HEK293 (cell line): ENCODE measurements around the gene ERFE.

ENCODE experiments used
- CTCF ChIA-PET: fragments of 350-600 bp; formaldehyde crosslinking; extraction: SDS; loops from one replicate; lab custom pipeline; 2021; ENCODE audit warnings: antibody characterized with exemption; lab: Yijun Ruan, JAX
- POLR2A ChIA-PET: fragments of 300-600 bp; formaldehyde crosslinking; extraction: SDS; loops from one replicate; lab custom pipeline; 2020; ENCODE audit warnings: antibody characterized with exemption, inconsistent platforms; lab: Yijun Ruan, JAX
- H3K27ac ChIP-seq: fragments of 200-500 bp; sonication (Bioruptor generic); 2 replicates; pipeline ENCODE4 v1.5.1; 2014; ENCODE audit warnings: low read depth, low read length, control low read depth, inconsistent platforms; ENCODE audit errors: extremely low read depth
- H3K36me3 ChIP-seq, 2 experiments: fragments of 200-500 bp in 1 of 2; sonication (Bioruptor generic) in 1 of 2; 1 replicate in 1 of 2; 2 replicates in 1 of 2; pipeline ENCODE4 v1.5.1; 2014 to 2017; ENCODE audit warnings: inconsistent platforms in 2 of 2, low read length in 2 of 2; ENCODE audit not compliant: control insufficient read depth in 2 of 2, insufficient read depth in 1 of 2
- H3K4me1 ChIP-seq: fragments of 200-500 bp; sonication (Bioruptor generic); 2 replicates; pipeline ENCODE4 v1.5.1; 2014; ENCODE audit warnings: mild to moderate bottlenecking, low read length, inconsistent platforms; ENCODE audit not compliant: control insufficient read depth, insufficient read depth
- H3K4me3 ChIP-seq: 2 replicates; pipeline ENCODE4 v1.5.1; 2011; ENCODE audit warnings: low read depth, mild to moderate bottlenecking, control low read depth, low read length, moderate library complexity
- H3K9me3 ChIP-seq: fragments of 200-500 bp; sonication (Bioruptor generic); 2 replicates; pipeline ENCODE4 v1.5.1; 2014; ENCODE audit warnings: low read depth, low read length, inconsistent platforms; ENCODE audit not compliant: control insufficient read depth, insufficient read depth
- GLIS1 ChIP-seq: fragments of 450-650 bp; formaldehyde crosslinking; IDR thresholded peaks from 2 replicates; pipeline ENCODE4 v1.5.1; 2016; ENCODE audit warnings: missing biosample characterization, missing genetic modification characterization
- ZFP41 ChIP-seq: fragments of 450-650 bp; formaldehyde crosslinking; IDR thresholded peaks from 2 replicates; pipeline ENCODE4 v1.5.1; 2016; ENCODE audit warnings: missing biosample characterization, missing genetic modification characterization, borderline replicate concordance
- ZNF416 ChIP-seq: fragments of 450-650 bp; formaldehyde crosslinking; IDR thresholded peaks from 2 replicates; pipeline ENCODE4 v1.5.1; 2016; ENCODE audit warnings: missing biosample characterization, missing genetic modification characterization
- ZNF423 ChIP-seq: fragments of 450-650 bp; formaldehyde crosslinking; IDR thresholded peaks from 2 replicates; pipeline ENCODE4 v1.5.1; 2016; ENCODE audit warnings: missing biosample characterization, missing genetic modification characterization
- ZNF473 ChIP-seq: fragments of 450-650 bp; formaldehyde crosslinking; IDR thresholded peaks from 2 replicates; pipeline ENCODE4 v1.5.1; 2017; ENCODE audit warnings: missing biosample characterization, missing genetic modification characterization
- ZNF48 ChIP-seq: fragments of 450-650 bp; formaldehyde crosslinking; IDR thresholded peaks from 2 replicates; pipeline ENCODE4 v1.5.1; 2016; ENCODE audit warnings: missing biosample characterization, missing genetic modification characterization
- ZNF510 ChIP-seq: fragments of 450-650 bp; formaldehyde crosslinking; IDR thresholded peaks from 2 replicates; pipeline ENCODE4 v1.5.1; 2018; ENCODE audit warnings: mild to moderate bottlenecking, missing genetic modification characterization, missing biosample characterization; ENCODE audit not compliant: insufficient replicate concordance
- ZNF560 ChIP-seq: fragments of 450-650 bp; formaldehyde crosslinking; IDR thresholded peaks from 2 replicates; pipeline ENCODE4 v1.5.1; 2017; ENCODE audit warnings: missing biosample characterization, missing genetic modification characterization, borderline replicate concordance
- ZNF660 ChIP-seq: fragments of 450-650 bp; IDR thresholded peaks from 2 replicates; pipeline ENCODE4 v1.5.1; 2018; ENCODE audit warnings: missing biosample characterization, mild to moderate bottlenecking, missing genetic modification characterization
- ZSCAN16 ChIP-seq: fragments of 450-650 bp; formaldehyde crosslinking; IDR thresholded peaks from 2 replicates; pipeline ENCODE4 v1.5.1; 2016; ENCODE audit warnings: missing biosample characterization, missing genetic modification characterization
- TF ChIP-seq, protein P1 (sequence below): fragments of 450-650 bp; formaldehyde crosslinking; IDR thresholded peaks from 2 replicates; pipeline ENCODE4 v1.5.1; 2016; ENCODE audit warnings: missing biosample characterization, missing genetic modification characterization, borderline replicate concordance
- TF ChIP-seq, protein P2 (sequence below): fragments of 450-650 bp; formaldehyde crosslinking; IDR thresholded peaks from 2 replicates; pipeline ENCODE4 v1.5.1; 2016; ENCODE audit warnings: missing biosample characterization, missing genetic modification characterization
- TF ChIP-seq, protein P3 (sequence below): fragments of 450-650 bp; formaldehyde crosslinking; IDR thresholded peaks from 2 replicates; pipeline ENCODE4 v1.5.1; 2016; ENCODE audit warnings: missing biosample characterization, missing genetic modification characterization, borderline replicate concordance

The ERFE gene

DNA sequence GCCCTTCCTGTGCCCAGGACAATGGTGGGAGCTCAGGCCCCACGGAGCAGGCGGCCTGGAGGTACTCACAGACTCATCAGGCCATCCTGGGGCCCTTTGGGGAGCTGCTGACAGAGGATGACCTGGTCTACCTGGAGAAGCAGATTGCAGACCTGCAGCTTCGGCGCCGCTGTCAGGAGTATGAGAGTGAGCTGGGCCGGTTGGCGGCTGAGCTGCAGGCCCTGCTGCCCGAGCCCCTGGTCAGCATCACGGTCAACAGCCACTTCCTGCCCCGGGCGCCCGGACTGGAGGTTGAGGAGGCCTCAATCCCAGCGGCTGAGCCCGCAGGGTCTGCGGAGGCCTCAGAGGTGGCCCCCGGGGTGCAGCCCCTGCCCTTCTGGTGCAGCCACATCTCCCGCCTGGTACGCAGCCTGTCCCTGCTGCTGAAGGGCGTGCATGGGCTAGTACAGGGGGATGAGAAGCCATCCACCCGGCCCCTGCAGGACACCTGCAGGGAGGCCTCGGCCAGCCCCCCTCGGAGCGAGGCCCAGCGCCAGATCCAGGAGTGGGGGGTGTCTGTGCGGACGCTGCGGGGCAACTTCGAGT lies 28.6 kb upstream of the ERFE start:
- no peaks in the 10 kb centered on the region for H3K4me1 ChIP-seq
- H3K36me3 ChIP-seq, result no peaks in the 10 kb centered on the region
- H3K9me3 ChIP-seq, result no peaks in the 10 kb centered on the region
- ChIA-PET POLR2A (no interaction called here), CTCF (no interaction called here)
- no peak overlapping the region for H3K4me3 ChIP-seq
- H3K27ac ChIP-seq, result no peak overlapping the region
- no peak for TF ChIP-seq ZNF660
- TF ChIP-seq ZSCAN16, result no peak
- TF ChIP-seq, protein P1, sequence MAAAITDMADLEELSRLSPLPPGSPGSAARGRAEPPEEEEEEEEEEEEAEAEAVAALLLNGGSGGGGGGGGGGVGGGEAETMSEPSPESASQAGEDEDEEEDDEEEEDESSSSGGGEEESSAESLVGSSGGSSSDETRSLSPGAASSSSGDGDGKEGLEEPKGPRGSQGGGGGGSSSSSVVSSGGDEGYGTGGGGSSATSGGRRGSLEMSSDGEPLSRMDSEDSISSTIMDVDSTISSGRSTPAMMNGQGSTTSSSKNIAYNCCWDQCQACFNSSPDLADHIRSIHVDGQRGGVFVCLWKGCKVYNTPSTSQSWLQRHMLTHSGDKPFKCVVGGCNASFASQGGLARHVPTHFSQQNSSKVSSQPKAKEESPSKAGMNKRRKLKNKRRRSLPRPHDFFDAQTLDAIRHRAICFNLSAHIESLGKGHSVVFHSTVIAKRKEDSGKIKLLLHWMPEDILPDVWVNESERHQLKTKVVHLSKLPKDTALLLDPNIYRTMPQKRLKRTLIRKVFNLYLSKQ (tag by site-specific recombination), result no peak
- TF ChIP-seq ZNF416 (tag by site-specific recombination), result no peak
- no peak for TF ChIP-seq ZFP41 (tag by site-specific recombination)
- no peak for TF ChIP-seq ZNF473
- no peak for TF ChIP-seq ZNF510 (tag by site-specific recombination)
- TF ChIP-seq ZNF48, result no peak
- TF ChIP-seq GLIS1 (tag by site-specific recombination), result no peak
- TF ChIP-seq ZNF560 (tag by site-specific recombination), result no peak
- TF ChIP-seq, protein P2, sequence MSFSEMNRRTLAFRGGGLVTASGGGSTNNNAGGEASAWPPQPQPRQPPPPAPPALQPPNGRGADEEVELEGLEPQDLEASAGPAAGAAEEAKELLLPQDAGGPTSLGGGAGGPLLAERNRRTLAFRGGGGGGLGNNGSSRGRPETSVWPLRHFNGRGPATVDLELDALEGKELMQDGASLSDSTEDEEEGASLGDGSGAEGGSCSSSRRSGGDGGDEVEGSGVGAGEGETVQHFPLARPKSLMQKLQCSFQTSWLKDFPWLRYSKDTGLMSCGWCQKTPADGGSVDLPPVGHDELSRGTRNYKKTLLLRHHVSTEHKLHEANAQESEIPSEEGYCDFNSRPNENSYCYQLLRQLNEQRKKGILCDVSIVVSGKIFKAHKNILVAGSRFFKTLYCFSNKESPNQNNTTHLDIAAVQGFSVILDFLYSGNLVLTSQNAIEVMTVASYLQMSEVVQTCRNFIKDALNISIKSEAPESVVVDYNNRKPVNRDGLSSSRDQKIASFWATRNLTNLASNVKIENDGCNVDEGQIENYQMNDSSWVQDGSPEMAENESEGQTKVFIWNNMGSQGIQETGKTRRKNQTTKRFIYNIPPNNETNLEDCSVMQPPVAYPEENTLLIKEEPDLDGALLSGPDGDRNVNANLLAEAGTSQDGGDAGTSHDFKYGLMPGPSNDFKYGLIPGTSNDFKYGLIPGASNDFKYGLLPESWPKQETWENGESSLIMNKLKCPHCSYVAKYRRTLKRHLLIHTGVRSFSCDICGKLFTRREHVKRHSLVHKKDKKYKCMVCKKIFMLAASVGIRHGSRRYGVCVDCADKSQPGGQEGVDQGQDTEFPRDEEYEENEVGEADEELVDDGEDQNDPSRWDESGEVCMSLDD, result no peak
- TF ChIP-seq, all 188 proteins: peak for 0

DNA sequence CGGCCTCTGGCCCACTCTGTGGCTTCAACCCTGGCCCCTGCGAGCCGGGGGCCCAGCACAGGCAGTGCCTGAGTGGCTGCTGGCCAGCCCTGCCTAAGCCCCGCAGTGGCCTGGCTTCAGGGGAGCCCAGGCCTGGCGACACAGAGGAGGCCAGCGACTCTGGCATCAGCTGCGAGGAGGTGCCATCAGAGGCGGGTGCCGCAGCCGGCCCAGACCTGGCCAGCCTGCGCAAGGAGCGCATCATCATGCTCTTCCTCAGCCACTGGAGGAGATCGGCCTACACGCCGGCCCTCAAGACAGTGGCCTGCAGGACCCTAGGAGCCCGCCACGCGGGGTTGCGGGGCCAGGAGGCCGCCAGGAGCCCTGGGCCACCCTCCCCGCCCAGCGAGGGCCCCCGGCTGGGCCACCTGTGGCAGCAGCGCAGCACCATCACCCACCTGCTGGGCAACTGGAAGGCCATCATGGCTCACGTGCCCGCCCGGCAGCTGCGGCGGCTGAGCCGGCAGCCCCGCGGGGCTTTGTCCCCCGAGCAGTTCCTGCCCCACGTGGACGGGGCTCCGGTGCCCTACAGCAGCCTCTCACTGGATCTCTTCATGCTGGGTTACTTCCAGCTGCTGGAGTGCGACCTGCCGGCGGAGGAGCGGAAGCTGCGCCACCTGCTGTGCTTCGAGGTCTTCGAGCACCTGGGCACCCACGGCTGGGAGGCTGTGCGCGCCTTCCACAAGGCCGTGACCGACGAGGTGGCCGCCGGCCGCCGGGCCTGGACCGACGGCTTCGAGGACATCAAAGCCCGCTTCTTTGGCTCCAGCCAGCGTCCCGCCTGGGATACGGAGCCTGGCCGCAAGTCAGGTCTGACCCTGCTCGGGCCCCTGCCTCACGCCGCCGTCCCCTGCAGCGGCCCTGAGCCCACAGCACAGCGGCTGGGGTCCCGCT lies 27.8 kb upstream of the ERFE start:
- H3K36me3 ChIP-seq, result no peaks in the 10 kb centered on the region
- TF ChIP-seq ZNF423 (tag by site-specific recombination), result no peak
- TF ChIP-seq, protein P3, sequence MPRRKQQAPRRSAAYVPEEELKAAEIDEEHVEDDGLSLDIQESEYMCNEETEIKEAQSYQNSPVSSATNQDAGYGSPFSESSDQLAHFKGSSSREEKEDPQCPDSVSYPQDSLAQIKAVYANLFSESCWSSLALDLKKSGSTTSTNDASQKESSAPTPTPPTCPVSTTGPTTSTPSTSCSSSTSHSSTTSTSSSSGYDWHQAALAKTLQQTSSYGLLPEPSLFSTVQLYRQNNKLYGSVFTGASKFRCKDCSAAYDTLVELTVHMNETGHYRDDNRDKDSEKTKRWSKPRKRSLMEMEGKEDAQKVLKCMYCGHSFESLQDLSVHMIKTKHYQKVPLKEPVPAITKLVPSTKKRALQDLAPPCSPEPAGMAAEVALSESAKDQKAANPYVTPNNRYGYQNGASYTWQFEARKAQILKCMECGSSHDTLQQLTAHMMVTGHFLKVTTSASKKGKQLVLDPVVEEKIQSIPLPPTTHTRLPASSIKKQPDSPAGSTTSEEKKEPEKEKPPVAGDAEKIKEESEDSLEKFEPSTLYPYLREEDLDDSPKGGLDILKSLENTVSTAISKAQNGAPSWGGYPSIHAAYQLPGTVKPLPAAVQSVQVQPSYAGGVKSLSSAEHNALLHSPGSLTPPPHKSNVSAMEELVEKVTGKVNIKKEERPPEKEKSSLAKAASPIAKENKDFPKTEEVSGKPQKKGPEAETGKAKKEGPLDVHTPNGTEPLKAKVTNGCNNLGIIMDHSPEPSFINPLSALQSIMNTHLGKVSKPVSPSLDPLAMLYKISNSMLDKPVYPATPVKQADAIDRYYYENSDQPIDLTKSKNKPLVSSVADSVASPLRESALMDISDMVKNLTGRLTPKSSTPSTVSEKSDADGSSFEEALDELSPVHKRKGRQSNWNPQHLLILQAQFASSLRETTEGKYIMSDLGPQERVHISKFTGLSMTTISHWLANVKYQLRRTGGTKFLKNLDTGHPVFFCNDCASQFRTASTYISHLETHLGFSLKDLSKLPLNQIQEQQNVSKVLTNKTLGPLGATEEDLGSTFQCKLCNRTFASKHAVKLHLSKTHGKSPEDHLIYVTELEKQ (tag by site-specific recombination), result no peak
- CTCF ChIA-PET, result no interaction called here
- no peak overlapping the region for H3K4me3 ChIP-seq
- POLR2A ChIA-PET, result no interaction called here
- no peaks in the 10 kb centered on the region for H3K9me3 ChIP-seq
- no peaks in the 10 kb centered on the region for H3K4me1 ChIP-seq
- no peak overlapping the region for H3K27ac ChIP-seq
